GM19438 (cell line): ENCODE results near the gene MMP24.
"Not testable (repeated sequence)": the region's sequence is repeated elsewhere in the genome, so short reads cannot be mapped to it uniquely, and the experiment has no call there.

Experiments
- ATAC-seq: cut with Tn5 transposase; IDR thresholded peaks from one replicate; pipeline ENCODE4 v1.9.1; 2021; ENCODE audit warnings: low read depth; ENCODE audit not compliant: unreplicated experiment

MMP24 gene

GRCh38 chr20:35303735-35304491, 77.4 kb downstream of the MMP24 start:
- ATAC-seq: peak; percentile 63

GRCh38 chr20:35304956-35305355, 78.5 kb downstream of the MMP24 start:
- no peak for ATAC-seq

GRCh38 chr20:35305682-35306556, 79.4 kb downstream of the MMP24 start:
- no peak for ATAC-seq

- ATAC-seq: no peak
These were observed 80.5 kb downstream of the MMP24 start for GRCh38 chr20:35306931-35307517.

GRCh38 chr20:35307666-35308653, 81.5 kb downstream of the MMP24 start:
- no peak for ATAC-seq

- no peak for ATAC-seq
These were observed 84.9 kb downstream of the MMP24 start for GRCh38 chr20:35311409-35311808.

GRCh38 chr20:35311822-35312221, 85.3 kb downstream of the MMP24 start:
- no peak for ATAC-seq

GRCh38 chr20:35312318-35312717, 85.8 kb downstream of the MMP24 start:
- ATAC-seq: no peak

- no peak for ATAC-seq
These were observed 88.5 kb downstream of the MMP24 start for GRCh38 chr20:35314816-35315631.

GRCh38 chr20:35315632-35316020, 89.1 kb downstream of the MMP24 start:
- ATAC-seq: not testable (repeated sequence)

GRCh38 chr20:35316086-35316485, 89.6 kb downstream of the MMP24 start:
- no peak for ATAC-seq

- ATAC-seq: no peak
These were observed 91.1 kb downstream of the MMP24 start for GRCh38 chr20:35317416-35318210.

GRCh38 chr20:35318502-35319157, 92.1 kb downstream of the MMP24 start:
- ATAC-seq: no peak

GRCh38 chr20:35319192-35319870, 92.8 kb downstream of the MMP24 start:
- ATAC-seq: no peak

- ATAC-seq: no peak
These were observed 93.3 kb downstream of the MMP24 start for GRCh38 chr20:35319871-35320197.

GRCh38 chr20:35320396-35321126, 94.1 kb downstream of the MMP24 start:
- ATAC-seq: no peak

- ATAC-seq: no peak
These were observed 98.9 kb downstream of the MMP24 start for GRCh38 chr20:35325401-35325800.
